GM23248 (cell line): ENCODE measurements around the gene FASLG.

ENCODE experiments used
- EZH2 ChIP-seq: fragments of 200-600 bp; sonication (generic); IDR thresholded peaks from 2 replicates; pipeline ENCODE4 v1.6.1; 2018; ENCODE audit warnings: antibody characterized with exemption, mild to moderate bottlenecking; ENCODE audit not compliant: insufficient read depth, poor library complexity, severe bottlenecking
- EZH2phosphoT487 ChIP-seq: fragments of 200-600 bp; sonication (generic); IDR thresholded peaks from 2 replicates; pipeline ENCODE4 v1.6.1; 2018; ENCODE audit warnings: antibody characterized with exemption, moderate library complexity, mild to moderate bottlenecking, low read depth; ENCODE audit not compliant: insufficient read depth

DNA sequence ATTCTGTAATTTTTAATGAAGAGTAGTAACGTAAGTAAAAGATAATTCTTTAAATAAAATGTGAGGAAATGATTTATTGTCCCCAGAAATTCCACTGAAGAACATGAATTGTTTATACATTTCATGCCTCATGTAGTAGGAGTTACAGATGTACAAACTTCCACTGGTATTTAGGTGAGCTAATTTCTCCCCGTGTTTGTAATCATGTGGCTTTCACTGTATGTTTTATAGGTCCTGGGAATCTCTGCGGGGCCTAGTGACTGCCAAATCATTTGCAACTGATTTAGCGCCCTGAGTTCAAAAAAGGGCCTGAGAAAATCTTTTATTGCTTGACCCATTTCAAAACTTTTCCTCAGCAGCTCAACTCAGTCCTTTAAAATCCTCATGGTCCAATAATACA lies 30.5 kb upstream of the FASLG start:
- TF ChIP-seq EZH2: no peak
- no peak for TF ChIP-seq EZH2phosphoT487
